GM04504 (cell line): Measurements from ENCODE around the gene IGF1R.

ENCODE experiments used
- DNase-seq: peaks from one replicate; pipeline ENCODE4 v3.0.0-alpha.2; 2012; ENCODE audit warnings: low read depth

Gene IGF1R

DNA sequence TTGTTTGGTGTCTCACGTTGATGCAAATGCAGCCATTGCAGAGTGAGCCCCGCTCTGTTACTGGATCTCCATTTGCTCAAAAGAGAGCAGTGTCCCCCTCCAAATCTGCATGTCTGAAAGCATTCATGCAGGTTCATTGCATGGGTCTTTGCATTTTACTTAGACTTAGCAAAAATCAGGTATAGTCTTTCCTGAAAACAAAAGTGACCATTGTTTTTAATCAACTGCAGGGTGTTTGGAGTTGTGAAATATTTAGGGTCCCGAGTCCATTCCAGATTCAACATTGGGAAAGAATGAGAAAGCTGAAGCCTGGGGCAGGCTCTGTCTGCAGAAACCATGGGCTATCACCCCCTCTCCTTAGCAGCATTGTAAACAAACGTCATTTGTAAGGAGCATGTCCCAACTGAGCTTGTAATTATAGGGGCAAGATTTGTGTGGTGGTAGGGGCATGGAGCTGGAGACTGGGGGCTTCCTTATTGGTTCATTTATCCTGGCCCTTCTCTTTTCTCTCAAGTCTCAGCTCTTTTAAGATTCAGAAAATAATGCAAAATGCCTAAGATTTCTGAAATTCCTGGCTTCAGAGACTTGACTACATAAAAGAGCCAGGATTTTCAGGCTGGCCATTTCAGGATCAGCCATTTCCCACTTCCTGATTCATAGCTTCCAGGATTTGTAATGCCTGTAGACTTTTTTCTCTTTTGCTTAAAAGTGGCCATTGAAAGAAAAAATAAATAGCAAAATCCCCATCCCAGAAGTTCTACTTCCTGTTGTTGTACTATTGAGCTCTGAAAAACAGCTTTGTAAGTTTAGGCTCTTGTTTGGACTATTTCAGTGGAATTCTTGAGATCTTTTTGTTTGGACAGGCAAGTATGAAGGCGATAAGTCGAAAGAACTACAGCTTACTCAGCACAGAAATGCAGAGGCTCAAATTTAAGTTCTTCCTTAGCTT is 23.0 kb downstream of the IGF1R start:
- no peak for DNase-seq

DNA sequence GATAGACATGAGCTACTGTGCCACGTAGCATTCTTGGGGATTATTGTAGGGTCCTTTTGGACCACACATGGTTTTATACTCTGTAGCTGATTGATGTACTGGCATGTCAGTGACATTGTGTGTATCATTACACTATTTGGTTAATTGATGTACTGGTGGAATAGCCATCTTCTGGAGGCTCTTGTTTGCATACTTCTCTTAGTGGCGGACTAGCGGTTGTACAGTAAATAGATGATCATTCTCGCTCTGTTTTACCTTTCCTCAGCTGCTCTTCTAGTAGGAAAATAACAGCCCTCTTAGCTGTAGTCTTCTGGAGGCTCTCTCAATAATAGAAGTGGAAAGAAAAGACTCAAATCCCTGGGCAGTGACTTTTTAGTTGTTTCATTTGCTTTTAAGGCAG is 24.8 kb downstream of the IGF1R start:
- DNase-seq, result no peak

DNA sequence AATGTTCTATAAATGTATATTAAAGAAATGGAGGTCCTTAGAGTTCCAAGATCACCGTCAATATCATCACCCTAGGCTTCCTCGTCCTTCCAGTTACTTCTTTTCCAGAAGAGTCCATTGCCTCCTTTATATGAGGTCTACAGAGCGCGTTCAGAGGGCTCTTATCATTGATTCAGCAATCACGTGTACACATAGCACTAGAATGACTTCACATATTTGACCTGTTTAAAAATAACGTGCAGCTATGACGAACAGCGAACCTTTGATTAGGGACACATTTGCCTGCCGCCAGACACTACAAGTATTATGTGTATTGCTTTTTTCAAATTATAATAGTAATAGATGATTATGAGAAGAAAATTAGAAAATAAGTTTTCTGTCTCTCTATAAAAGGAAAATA is 26.0 kb downstream of the IGF1R start:
- no peak for DNase-seq

DNA sequence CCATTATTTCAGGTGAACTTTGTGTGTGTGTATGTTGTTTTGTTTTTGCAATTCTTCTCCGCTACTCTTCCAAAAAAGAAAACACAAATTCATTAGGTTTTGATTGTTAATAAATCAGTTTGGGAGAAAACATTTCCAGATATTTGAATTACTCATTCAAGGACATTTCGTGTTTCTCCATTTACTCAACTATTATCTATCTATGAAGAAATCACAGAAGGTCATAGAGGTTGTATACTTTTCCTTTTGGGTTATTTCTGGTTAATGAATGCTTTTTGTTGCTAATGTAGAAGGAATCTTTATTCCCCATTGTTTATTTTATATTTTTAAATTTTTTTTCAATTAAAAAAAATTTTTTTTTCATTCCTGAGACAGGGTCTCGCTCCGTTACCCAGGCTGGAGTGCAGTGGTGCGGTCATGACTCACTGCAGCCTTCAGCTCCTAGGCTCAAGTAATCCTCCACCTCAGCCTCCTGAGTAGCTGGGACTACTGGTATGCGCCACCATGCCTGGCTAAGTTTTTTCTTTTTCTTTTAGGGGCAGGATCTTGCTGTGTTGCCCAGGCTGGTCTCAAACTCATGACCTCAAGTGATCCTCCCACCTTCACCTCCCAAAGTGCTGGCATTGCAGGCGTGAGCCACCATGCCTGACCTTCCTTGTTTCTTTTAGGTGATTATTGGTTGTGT is 28.4 kb downstream of the IGF1R start:
- no peak for DNase-seq

DNA sequence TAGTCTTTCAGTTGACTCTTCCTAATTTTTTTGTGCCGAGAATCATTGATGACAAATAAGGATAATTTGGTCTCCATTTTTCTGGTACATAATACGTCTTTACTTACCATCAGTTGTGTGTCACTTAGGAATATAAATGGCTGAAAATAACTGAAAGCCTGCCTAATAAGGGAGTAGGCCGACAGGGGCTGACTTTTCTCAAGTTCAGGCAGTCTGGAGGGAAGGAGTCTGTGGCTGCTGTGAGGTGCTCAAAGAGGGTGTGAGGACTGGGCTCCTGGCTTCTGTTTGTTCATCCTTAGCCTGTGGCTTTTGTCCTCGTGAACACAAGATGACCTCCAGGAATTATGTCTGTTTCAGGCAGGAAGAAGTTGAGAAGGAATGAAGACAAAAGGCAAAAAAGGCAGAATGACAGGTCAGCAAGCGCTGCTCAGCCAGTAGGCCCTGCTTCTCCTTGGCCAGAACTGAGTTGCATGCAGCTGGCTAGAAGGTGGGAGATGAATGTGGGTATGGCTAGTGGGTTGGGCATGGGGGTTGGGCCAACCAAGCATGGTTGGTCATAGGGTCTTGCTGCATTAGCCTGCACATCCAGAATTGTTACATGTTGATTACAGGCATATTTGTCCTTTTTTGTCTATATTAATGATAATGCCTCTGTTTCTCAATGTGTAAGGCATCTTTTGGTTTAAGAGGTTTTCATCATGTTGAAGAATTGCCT is 29.2 kb downstream of the IGF1R start:
- DNase-seq, result no peak

DNA sequence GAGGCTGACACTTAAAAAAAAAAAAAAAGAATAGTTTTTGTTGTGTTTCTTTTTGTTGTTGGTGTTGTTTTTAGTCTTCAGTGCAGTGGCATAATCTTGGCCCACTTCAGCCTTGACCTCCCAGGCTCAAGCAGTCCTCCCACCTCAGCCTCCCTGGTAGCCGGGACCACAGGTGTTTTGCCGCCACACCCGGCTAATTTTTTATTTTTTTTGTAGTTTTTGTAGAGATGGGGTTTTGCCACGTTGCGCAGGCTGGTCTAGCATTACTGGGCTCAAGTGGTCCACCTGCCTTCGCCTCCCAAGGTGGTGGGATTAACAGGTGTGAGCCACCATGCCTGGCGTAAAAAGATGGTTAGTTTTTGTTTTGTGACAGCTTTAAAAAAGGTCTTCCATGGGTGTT is 30.1 kb downstream of the IGF1R start:
- no peak for DNase-seq

DNA sequence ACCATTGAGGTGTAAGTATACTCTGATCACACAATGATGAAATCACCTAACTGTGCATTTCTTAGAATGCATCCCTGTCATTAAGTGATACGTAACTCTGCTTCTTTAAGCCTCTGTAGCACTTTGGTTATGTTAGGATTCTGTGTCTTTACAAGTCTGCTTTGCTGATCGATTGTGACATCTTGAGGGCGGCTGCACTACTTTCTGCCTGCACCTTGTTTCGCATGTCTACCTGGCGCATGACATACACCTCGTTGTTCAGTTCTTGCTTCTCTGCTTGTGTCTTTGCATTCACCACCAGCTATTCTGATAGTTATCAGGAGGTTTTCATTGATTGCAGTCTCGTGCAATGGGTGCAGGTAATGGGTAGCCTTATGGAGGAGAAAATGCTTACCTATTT is 32.7 kb downstream of the IGF1R start:
- no peak for DNase-seq

DNA sequence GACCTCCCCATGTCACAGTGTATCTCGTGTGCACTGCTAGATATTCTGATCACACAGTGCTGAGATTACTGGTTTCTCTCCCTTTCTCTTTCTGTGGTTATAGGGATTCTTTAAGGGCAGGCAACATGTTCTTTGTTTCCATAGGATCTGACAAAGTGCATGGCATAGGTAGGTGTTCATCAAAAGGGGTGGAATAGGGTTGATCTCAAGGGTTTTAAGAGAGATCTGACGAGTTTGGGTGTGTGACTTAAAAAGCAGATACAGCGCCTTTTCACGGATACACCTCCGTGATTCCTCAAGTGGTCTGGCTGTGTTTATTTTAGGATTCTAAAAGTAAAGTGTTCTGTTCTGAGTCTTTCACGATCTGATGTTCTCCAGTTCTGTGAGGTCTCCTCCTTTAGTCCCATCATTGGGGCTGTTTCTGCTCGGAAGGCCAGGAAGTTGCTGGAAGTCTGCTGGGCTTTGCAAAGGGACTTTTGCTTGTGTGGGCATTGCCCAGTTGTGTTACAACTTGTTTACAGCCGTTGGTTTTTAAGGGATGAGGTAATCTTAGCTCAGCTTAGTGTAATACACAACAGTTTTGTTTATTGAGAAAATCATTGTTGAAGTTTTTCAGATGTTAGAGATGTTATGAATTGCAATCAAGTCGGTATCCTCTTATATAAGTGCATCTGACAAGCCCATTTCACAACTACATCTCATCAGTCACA is 34.8 kb downstream of the IGF1R start:
- DNase-seq, result no peak

DNA sequence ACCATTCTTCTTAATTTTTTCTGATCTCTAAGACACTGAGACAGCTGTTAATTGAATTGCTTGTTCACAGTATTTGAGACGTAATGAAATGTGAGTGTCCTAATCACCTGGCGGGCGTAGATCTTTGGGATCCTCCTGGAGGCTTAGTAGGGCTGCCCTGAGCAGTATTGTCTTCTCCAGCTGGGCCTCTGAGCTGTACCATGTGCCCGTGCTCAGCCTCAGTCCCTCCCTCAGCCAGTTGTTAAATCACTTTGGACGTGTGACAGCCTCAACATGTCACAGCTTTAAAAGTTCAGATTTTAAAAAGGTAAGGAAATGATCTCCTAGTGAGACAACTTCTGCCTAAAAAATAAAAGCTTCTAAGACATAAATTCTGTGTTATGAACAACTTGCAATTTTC is 35.5 kb downstream of the IGF1R start:
- DNase-seq, result no peak

DNA sequence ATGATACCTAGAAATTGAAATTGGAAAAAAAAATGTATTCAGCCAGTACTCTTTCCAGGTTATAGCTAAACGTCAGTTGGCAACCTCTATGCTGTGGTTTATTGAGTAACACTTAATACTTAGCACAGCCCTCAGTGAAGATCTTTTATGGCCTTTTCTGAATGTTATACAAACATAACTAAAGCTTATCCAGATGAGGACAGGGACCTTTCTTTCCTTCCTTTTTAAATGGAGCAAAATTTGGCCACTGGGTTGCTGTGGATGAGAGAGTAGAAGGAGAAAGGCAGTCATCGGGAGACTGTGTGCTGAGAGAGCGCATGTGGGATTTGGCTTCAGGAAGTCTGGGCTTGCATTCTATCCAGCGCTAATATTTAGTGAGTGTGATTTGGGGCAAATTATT is 36.1 kb downstream of the IGF1R start:
- peak; percentile 81 for DNase-seq

DNA sequence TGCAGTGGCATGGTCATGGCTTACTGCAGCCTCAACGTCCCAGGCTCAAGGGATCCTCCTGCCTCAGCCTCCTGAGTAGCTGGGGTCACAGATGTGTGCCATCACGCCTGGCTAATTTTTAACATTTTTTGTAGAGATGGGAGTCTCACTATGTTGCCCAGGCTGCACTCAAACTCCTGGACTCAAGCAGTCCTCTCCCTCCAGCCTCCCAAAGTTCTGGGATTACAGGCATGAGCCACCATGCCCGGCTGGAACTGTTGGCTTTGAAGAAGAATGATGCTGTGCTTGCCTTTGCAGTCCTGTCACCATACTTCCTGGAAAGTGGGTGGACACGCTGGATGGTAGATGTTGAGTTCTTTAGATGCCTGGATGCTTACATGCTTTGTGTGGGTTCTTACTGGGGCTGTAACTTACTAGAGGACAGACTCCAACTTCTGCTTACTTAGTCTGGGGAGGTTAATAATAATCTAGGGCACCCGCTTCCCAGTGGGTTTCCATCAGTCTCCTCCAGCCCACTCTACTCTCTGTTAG is 36.7 kb downstream of the IGF1R start:
- no peak for DNase-seq

DNA sequence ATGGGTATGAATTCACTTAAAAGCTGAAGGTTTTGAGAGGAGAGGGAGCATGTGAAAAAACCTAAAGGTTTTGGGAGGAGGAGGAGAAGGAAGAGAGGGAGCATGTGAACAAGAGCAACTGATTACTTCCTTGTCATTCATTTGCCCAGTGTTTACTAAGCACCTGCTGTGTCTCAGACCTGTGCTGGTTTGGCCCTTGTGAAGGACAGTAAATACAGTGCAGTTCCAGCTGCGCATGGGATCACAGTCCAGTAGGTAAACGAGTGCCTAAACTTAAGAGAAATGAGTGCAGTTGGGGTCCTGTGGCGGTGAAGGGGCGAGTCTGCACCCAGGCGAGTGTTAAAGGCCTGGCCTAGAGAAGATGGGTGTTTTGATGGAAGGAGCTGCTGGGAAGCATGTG is 38.6 kb downstream of the IGF1R start:
- no peak for DNase-seq

DNA sequence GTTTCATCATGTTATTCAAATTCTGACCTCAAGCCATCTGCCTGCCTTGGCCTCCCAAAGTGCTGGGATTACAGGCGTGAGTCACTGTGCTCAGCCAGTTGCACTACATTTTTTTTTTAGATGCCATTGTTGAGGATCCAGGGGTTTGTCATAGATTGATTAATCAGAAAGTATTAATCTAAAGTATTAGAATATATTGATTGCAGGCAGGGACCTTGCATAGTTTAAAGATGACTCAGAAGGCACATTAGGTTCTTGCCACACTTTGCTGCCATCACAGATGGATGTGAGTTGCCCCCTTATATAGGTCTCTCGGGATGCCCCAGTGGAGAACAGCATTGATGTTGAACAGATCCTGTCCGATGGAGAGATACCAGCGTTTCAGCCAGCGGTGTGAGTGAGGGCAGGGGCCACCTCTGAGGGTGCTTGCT is 41.1 kb downstream of the IGF1R start:
- no peak for DNase-seq

DNA sequence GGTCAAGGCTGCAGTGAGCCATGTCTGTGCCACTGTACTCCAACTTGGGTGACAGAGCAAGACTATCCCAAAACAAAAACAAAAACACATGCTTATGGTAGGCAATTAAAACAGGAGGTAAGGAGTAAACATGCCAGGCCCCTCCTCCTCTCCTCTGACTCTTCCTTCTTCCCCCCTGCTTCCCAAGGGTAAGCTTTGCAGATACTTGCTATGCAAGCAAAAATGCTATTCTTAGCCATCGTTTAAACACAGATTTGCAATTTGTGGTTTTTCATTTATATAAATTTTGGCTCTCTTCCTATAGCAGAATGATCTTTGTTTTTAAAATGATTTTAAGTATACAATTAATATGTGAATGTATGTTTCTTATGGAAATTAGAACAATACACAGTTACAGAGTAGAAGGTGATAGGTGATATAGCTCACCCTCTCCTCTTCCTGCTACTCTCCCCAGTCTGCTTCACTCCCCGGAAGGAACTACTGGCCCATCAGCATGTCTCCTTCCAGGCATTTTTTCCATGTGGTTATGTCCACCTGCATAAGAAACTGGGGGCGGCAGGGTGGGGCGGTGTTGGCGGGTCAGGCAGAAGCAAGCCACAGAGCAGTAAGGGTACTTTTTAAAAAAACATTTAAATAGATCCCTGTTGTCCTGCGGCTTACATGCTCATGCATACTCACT is 42.1 kb downstream of the IGF1R start:
- no peak for DNase-seq

DNA sequence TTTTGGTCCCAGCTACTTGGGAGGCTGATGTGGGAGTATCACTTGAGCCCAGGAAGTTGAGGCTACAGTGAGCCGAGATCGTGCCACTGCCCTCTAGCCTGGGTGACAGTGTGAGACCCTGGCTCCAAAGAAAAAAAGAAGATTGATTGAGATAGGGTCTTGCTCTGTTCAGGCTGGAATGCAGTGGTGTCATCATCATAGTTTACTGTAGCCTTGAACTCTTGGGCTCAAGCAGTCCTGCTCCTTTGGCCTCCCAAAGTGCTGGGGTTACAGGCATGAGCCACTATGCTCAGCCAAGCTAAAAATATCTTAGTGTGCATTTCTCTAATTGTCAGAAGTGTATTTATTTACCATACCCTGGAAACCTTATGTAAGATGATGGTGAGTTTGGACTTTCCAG is 43.9 kb downstream of the IGF1R start:
- no peak for DNase-seq

DNA sequence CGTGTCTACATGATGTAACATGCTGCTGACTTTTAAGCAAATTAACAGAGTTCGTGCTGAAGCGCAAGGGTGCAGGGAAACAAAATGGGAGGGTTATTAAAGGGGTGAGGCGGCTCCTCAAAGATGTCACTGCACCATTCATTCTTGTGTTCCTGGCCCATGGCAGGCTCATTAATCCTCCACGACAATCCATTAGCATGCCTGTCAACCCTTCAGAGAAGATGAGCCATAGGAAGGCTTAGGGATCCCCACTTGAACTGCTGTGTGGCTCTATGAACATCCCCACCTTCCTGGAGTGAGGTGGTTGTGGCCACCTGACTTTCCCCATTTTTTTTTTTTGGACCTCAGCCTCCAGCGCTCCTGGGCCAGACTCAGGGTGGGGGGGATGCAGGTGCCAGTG is 45.8 kb downstream of the IGF1R start:
- DNase-seq, result no peak

DNA sequence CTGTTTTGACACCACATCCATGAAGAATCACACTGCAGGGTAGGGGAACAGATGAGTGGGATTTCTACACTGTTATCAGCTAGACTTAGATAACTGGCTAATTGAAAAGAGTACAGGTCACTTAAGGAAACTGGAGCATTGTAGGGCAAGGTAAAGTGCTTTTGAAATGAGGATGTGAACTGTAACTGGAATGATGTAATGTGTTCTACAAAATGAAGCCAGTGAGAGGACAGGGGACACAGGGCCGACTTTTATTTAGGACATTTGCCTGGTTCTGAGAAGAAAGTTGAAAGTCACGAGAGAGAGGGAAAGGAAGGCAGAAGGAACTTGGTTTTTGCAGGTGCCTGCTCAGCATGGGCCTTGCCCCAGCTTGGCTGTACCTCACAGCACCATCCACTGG is 50.5 kb downstream of the IGF1R start:
- DNase-seq, result no peak

DNA sequence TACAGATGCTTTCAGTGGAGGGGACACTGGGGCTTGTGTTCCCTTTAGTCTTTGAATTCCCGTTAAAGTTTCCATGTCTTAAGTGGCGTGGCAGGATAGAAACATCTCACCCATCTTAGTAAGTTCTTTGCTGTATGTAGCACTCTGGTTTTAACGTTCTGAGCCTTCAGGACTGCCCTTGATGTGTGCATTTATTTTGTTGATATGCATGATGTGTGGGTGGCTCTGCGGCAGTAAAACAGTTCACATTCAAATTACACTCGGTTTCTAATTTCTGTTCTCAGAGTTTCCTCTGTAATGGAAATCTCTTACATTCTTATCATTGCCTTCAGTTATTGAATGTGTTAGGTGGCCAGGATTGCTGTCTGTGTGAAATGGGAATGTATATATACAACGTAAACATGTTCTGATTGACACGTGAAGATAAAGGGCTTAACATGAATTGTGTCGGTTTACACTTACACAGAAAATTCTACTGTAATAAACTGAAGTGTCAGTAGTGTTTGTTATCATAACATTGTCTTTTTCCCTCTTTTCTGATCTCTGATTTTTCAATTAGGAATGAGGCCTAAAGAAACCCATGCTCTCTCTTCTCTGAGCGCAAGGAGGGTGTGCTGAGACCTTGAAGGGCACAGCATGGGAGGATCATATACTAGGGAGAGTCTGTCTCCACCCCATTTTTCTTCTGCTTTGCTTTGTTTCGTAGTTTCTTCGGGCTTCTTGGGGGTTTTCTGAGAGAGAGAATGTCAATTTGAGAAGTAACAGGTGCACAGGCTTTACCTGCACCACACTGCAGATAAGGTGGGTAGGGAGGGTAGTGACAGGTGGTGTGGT is 51.5 kb downstream of the IGF1R start:
- DNase-seq, result no peak

DNA sequence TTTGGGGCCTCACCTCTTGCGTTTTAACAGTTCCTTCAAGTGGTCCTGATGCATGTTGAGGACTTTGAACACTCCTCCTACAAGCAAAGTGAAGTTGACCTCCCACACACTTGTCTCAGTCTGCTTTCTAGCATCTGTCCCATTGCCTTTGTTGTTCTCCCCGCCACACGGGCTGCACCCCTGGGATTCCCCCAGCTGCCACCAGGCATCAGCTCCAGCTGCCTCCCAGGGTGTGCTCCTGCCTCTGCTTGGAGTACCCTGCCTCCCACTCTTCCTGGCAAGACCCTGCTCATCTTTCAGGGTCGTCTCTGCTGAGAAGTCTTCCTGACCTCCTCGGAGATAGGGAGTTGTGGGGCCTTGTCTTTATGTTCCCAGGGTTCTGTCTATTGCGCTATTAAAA is 52.2 kb downstream of the IGF1R start:
- DNase-seq, result no peak

DNA sequence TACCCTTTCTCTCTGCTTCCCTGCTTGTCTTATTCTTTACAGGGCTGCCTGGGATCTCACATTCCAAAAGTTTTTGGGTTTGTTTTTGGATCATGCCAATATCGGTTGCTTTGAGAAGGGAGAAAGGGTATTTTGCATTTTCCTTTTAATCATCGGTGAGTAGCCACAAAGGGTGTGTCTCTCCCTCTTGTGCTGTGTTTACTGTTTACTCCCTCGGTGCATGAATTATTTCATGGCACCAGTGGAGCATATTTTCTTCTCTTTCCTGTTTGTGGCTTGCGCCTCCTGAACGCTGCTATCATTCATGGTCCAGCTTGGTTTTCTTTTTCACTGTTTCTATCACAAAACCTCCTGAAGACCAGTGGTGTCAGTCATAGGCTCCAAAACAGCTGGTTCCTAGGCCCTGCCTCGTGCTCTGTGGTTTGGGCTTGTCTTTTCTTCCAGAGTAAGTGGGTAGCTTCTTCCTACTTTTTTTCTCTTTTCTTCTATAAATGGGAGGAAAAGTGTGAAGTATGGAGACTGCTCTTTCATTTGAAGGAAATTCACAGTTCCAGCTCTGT is 54.9 kb downstream of the IGF1R start:
- no peak for DNase-seq
